HG02678 (cell line): ENCODE data around the gene TLK1.

Experiments used
- ATAC-seq: cut with Tn5 transposase; IDR thresholded peaks from one replicate; pipeline ENCODE4 v1.9.1; 2021; ENCODE audit warnings: mild to moderate bottlenecking, moderate library complexity; ENCODE audit not compliant: unreplicated experiment

The TLK1 gene

GRCh38 chr2:170969872-170970496, 190.7 kb downstream of the TLK1 start:
- no peak for ATAC-seq

- no peak for ATAC-seq
Measured at GRCh38 chr2:170969030-170969429, 191.7 kb downstream of the TLK1 start.

GRCh38 chr2:170968205-170969003, 192.3 kb downstream of the TLK1 start:
- ATAC-seq: no peak

- no peak for ATAC-seq
Measured at GRCh38 chr2:170967553-170967952, 193.1 kb downstream of the TLK1 start.

- ATAC-seq: no peak
Measured at GRCh38 chr2:170966648-170967396, 193.9 kb downstream of the TLK1 start.

GRCh38 chr2:170965446-170966225, 195.1 kb downstream of the TLK1 start:
- ATAC-seq: no peak

- no peak for ATAC-seq
Measured at GRCh38 chr2:170963386-170963785, 197.3 kb downstream of the TLK1 start.

- ATAC-seq: no peak
Measured at GRCh38 chr2:170953941-170954340, 206.8 kb downstream of the TLK1 start.

- ATAC-seq: peak; percentile 82
Measured at GRCh38 chr2:170950221-170950761, 210.4 kb downstream of the TLK1 start.

- ATAC-seq: no peak
Measured at GRCh38 chr2:170949415-170949814, 211.3 kb downstream of the TLK1 start.

- no peak for ATAC-seq
Measured at GRCh38 chr2:170944545-170944944, 216.1 kb downstream of the TLK1 start.

- ATAC-seq: no peak
Measured at GRCh38 chr2:170943596-170943995, 217.1 kb downstream of the TLK1 start.

- no peak for ATAC-seq
Measured at GRCh38 chr2:170943041-170943440, 217.7 kb downstream of the TLK1 start.

GRCh38 chr2:170942615-170943014, 218.1 kb downstream of the TLK1 start:
- ATAC-seq: no peak
